CMK (cell line): ENCODE results near the gene RNF138.
A peak's percentile ranks its signal among the peaks of the same experiment; 100 is the strongest.
"Not testable (repeated sequence)": the region's sequence is repeated elsewhere in the genome, so short reads cannot be mapped to it uniquely, and the experiment has no call there.

Experiments
- DNase-seq: peaks from one replicate; pipeline ENCODE4 v3.0.0-alpha.2; 2010; ENCODE audit warnings: low read depth

RNF138 gene, protein sequence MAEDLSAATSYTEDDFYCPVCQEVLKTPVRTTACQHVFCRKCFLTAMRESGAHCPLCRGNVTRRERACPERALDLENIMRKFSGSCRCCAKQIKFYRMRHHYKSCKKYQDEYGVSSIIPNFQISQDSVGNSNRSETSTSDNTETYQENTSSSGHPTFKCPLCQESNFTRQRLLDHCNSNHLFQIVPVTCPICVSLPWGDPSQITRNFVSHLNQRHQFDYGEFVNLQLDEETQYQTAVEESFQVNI

GRCh38 chr18:32091724-32092421 lies at the start of gene RNF138:
TSS of gene RNF138 (plus strand) at chr18:32091874. CDS start at chr18:32092777, 903 bp downstream.
- DNase-seq: peak; percentile 49

- DNase-seq: no peak
Observed at GRCh38 chr18:32042337-32042736, 49.3 kb upstream of the RNF138 start.

- peak; percentile 68 for DNase-seq
Observed at GRCh38 chr18:32048507-32049091, 43.1 kb upstream of the RNF138 start.

GRCh38 chr18:32049393-32050171 lies 42.1 kb upstream of the RNF138 start:
- peak; percentile 51 for DNase-seq

GRCh38 chr18:32056613-32057358 lies 34.9 kb upstream of the RNF138 start:
- DNase-seq: no peak

- no peak for DNase-seq
Observed at GRCh38 chr18:32057624-32058165, 34.0 kb upstream of the RNF138 start.

DNA sequence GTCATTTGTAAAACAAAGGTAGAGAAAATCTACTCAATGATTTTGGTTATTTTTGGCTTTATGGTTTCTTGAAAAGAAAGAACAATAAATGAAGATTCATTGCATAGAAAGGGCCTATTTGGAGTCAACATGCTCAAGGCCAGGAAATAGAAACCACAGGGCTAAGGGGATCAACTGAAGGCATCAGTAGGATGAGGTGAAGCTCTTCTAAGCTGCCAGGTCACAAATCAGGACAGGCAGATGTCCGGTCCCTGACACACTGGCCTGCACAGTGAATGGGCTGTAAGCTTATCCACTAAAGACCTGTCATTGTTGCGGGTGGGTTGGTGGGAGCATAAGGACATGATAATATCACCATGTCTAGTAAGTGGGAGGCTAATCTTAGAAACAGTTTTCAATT lies 31.6 kb upstream of the RNF138 start:
- DNase-seq: no peak

- DNase-seq: no peak
Observed at GRCh38 chr18:32067375-32068167, 24.1 kb upstream of the RNF138 start.

GRCh38 chr18:32072321-32072720 lies 19.4 kb upstream of the RNF138 start:
- DNase-seq: no peak

GRCh38 chr18:32074206-32074605 lies 17.5 kb upstream of the RNF138 start:
- no peak for DNase-seq

DNA sequence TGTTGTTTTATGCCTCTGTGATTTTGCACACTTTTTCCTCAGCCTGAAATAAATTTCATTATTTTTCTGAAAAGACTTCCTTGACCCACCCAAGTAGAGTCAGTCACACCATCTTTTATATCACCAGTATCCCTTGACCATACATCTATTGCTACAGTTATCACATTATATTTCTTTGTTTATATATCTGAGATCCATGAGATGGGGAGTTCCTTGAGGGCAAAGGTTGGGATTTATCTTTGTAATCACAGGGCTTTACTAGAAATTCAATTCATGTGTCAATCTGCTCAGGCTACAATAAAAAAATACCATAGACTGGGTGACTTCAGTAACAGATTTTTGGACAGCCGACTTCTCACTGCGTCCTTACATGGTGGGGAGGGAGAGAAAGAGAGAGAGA lies 12.8 kb upstream of the RNF138 start:
- DNase-seq: no peak

- no peak for DNase-seq
Observed at GRCh38 chr18:32081881-32082280, 9.8 kb upstream of the RNF138 start.

DNA sequence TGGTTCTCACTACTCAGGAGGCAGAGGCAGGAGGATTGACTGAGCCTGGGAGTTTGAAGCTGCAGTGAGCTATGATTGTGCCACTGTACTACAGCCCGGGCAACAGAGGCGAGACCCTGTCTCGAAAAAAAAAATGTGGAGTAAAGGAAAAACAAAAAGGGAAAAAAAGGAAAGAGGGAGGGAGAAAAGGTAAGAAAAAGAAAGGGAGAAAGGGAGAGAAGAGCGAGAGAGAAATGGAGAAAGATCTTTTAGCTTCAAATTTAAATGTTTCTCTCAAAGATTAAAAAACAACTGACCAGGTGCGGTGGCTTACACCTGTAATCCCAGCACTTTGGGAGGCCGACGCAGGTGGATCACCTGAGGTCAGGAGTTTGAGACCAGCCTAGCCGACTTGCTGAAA lies 7.9 kb upstream of the RNF138 start:
- no peak for DNase-seq

DNA sequence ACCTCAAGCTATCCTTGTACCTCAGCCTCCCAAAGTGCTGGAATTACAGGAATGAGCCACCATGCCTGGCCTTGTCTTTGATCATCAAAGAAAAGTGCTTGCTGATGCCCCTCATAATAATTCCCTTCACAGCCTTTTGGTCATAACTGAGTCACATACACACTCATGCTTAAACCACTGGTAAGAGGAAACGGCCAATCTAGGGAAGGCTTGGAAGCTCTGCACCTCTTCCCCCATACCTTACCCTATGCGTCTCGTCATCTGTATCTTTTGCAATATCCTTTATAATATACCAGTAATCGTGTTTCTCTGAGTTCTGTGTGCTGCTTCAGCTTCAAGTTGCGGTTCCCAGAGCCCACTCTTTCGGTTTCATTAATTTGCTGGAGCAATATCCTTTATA lies 4.8 kb upstream of the RNF138 start:
- DNase-seq: no peak

GRCh38 chr18:32090831-32091230 lies 843 bp upstream of the RNF138 start:
- DNase-seq: not testable (repeated sequence)

- DNase-seq: no peak
Observed at GRCh38 chr18:32091325-32091723, 350 bp upstream of the RNF138 start.

DNA sequence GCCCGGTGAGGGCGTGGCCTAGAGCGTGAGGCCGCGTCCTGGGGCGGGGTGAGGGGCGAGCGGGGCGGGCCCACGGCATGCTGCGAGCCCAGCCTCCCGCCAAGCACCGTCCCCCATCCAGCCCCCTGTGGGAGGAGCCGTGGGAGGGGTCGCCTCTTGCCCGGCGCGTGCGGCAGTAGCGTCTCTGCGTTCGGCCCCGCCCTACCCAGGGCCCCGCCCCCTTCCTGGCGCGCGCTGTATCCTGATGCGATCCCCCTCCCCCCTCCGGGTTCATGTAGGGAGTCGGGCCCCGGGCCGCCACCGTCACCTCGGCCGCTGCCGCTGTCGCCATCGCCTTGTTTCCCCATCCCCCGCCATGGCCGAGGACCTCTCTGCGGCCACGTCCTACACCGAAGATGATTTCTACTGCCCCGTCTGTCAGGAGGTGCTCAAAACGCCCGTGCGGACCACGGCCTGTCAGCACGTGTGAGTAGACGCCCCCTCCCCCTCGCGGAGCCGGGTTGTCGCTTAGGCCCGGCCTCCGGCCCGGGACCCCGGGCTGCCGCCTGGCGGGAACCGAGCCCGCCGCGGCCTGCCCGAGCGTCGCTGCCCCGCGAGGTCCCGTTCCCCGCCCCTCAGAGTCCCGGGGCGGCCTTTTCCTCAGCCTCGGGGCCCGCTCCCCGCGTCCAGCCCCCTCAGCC lies 888 bp downstream of the RNF138 start:
- peak; percentile 73 for DNase-seq

DNA sequence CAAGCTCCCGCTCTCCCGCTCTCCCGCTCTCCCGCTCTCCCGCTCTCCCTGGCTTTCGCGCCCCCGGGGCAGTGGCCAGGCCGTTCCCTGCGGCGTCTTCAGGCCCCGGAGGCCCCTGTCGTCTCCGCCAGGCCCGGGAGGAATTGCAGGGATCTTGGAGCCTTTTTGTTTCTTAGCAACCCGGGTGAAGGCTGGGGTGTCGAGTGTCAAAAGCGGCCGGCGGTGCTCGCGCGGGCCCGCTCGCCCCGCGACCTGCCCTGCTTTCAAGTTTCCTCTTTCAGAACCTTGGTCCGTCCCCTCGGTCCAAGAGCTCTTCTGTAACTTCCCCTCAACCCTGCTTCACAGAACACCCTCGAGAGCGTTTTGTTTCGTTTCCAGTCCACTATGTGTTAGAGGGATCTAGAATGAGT lies 1.4 kb downstream of the RNF138 start:
- DNase-seq: no peak

DNA sequence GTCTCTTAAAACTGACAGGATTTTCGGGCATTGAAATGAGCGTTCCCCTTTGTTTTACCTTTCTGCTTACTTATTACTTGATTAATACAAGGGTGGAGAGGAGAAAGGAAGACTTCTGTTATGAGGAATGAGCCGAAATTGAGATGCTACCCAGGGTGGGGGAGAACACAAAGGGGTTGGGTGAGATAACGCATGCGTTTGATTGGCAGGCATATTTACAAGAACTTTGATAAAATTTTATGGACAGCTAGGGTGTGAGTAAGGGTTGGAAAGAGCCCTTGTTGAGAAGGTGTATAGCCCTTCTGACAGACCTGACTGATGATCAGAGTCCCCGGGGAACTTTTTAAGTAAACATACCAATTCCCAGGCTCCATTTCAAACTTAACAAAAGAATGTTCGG lies 1.8 kb downstream of the RNF138 start:
- no peak for DNase-seq
